Esophagus squamous epithelium (tissue), 5 donors: Measurements from ENCODE around the gene RARB. TPM values are rescaled to one million over a fixed set of nuclear protein-coding genes. Genes with fewer than 3 reads are reported as not detected.
A peak's percentile ranks its signal among the peaks of the same experiment; 100 is the strongest.

Experiments
- DNase-seq: peaks from one replicate; lab custom pipeline; 2025; lab: John Stamatoyannopoulos, UW
- H3K27ac ChIP-seq, 4 donors: fragments of 200-600 bp; sonication (generic); one replicate each; pipeline ENCODE4 v1.5.1; 2016 to 2019; ENCODE audit warnings: mild to moderate bottlenecking in 1 of 4
- H3K27me3 ChIP-seq, 4 donors: fragments of 200-600 bp; sonication (generic); 1 replicate in 3 of 4; 2 replicates in 1 of 4; pipeline versions ENCODE4 v1.5.1 to v1.6.0; 2017 to 2021; ENCODE audit warnings: antibody characterized with exemption in 1 of 4
- H3K36me3 ChIP-seq, 3 donors: fragments of 200-600 bp; sonication (generic); one replicate each; pipeline ENCODE4 v1.5.1; 2016 to 2019
- H3K4me1 ChIP-seq, 3 donors: fragments of 200-600 bp; sonication (generic); one replicate each; pipeline ENCODE4 v1.5.1; 2017 to 2019
- H3K4me3 ChIP-seq, 4 donors: fragments of 200-600 bp; sonication (generic); 1 replicate in 3 of 4; 2 replicates in 1 of 4; pipeline ENCODE4 v1.5.1; 2016 to 2019; ENCODE audit warnings: mild to moderate bottlenecking in 2 of 4, moderate library complexity in 1 of 4
- H3K9me3 ChIP-seq, 3 donors: fragments of 200-600 bp; sonication (generic); one replicate each; pipeline ENCODE4 v1.5.1; 2016 to 2019
- POLR2A ChIP-seq, 4 donors: fragments of 450-650 bp; IDR thresholded peaks; one replicate each; pipeline ENCODE4 v1.6.1; 2017; ENCODE audit warnings: antibody characterized with exemption in 4 of 4, mild to moderate bottlenecking in 4 of 4, moderate library complexity in 3 of 4
- WGBS, 2 donors: methylation state at CpG; one replicate each; pipeline ENCODE4 v1.1.5; 2018; 5-methylcytosine and 5-hydroxymethylcytosine counted together
- intact Hi-C: fragments of 100-400 bp; cut with DNase I; formaldehyde crosslinking; loops from one replicate; pipeline ENCODE4 v1.15.0; 2022
- total RNA-seq, 4 donors: library from RNA; depleted of rRNA; stranded (reverse); fragments of >200 nt; gene quantifications; one replicate each; pipeline ENCODE4 v1.1.0, GENCODE V29; 2016
- TF ChIP-seq, protein P1 (sequence below), 6 experiments: fragments of 450-650 bp in 4 of 6; fragments of 200-600 bp in 2 of 6; sonication (generic) in 2 of 6; IDR thresholded peaks; one replicate each; pipeline ENCODE4 v1.5.1; 2016 to 2019; ENCODE audit warnings: antibody characterized with exemption in 6 of 6, mild to moderate bottlenecking in 4 of 6, moderate library complexity in 4 of 6
- donor health status: DM: yes; HTN: yes; CAD: no.

Gene RARB
- total RNA-seq, 4 donors from 2014 or later = 1.9 to 9.0 (median 3.5) TPM

DNA sequence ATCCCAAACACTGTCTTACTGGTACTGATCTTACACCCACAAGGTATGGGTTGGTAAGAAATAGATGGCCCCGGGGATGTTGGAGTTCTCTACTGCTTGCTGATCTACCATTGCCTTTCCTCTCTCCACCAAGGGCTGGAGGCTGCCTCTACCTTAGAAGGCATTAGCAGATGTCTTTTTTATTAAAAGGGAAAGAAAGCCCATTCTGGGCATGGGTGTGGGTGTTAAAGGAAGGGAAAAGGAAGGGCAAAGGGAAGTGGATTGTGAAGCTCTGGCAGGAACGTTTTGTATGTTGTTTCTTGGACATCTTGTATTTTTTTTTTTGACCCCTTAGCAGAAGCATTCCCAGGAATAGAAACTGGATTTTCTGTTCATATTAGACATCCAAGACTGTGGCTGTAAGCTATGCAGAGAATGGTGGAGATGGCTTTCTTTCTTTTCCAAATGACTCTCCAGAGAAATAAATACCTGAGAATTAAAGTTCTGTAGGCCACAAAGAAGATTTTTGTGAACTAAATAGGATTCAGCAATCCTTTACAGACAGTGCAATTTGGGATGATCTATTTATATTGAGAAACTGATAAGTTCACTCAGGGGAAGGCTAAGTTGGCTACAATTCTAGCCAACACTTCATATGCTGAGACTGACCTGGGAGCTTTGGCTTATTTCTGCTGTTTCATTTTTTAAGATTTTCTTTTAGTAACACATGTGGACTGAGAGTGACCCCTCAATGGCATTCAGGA lies 127.8 kb downstream of the RARB start:
- WGBS, 2 donors = 56 to 65% methylated on average over 2 of the region's 2 CpGs
- intact Hi-C loops = no loop called here
- Histone ChIP-seq H3K36me3 (no peaks in the 10 kb centered on the region), H3K9me3 (no peaks in the 10 kb centered on the region), H3K27me3 (no peaks in the 10 kb centered on the region), H3K4me3 (no peak overlapping the region), H3K4me1 (peaks cover 0 to 34% (median 19%) of the 10 kb centered on the region in 3 donors), H3K27ac (peak overlapping the region in 3 of 4 donors; percentile 12 to 36 (median 26))
- TF ChIP-seq, protein P1, sequence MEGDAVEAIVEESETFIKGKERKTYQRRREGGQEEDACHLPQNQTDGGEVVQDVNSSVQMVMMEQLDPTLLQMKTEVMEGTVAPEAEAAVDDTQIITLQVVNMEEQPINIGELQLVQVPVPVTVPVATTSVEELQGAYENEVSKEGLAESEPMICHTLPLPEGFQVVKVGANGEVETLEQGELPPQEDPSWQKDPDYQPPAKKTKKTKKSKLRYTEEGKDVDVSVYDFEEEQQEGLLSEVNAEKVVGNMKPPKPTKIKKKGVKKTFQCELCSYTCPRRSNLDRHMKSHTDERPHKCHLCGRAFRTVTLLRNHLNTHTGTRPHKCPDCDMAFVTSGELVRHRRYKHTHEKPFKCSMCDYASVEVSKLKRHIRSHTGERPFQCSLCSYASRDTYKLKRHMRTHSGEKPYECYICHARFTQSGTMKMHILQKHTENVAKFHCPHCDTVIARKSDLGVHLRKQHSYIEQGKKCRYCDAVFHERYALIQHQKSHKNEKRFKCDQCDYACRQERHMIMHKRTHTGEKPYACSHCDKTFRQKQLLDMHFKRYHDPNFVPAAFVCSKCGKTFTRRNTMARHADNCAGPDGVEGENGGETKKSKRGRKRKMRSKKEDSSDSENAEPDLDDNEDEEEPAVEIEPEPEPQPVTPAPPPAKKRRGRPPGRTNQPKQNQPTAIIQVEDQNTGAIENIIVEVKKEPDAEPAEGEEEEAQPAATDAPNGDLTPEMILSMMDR (IDR thresholded peaks at IDR 0.05) = no peak
- TF ChIP-seq POLR2A (IDR thresholded peaks at IDR 0.05) = no peak
- no peak for DNase-seq

DNA sequence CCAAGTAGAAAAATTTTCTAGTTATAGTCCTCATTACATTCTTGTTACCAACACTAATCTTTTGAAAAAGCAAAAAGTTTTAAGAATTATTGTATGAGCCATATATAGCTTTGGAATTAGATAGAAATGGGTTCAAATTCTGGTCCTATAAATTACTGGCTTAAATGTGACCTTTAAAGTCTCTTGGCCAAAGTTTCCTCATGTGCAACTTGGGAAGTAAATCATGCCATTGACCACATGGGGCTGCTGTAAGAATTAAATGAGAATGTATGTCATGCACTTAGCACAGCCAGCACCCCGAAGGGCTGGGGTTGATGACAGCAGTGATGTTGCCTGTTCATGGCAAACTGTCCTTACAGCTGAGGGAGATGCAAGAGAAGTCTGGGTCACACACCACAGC lies 128.4 kb downstream of the RARB start:
- WGBS, 2 donors = 58 to 64% methylated on average over 1 of the region's 1 CpG
- peak overlapping the region in 1 of 4 donors; percentile 36 for H3K27ac ChIP-seq
- H3K4me3 ChIP-seq = no peak overlapping the region
- no peaks in the 10 kb centered on the region for H3K36me3 ChIP-seq
- DNase-seq = no peak
- no peak for TF ChIP-seq POLR2A (IDR thresholded peaks at IDR 0.05)
- intact Hi-C loops = no loop called here
- H3K4me1 ChIP-seq = peaks cover 0 to 34% (median 19%) of the 10 kb centered on the region in 3 donors
- no peaks in the 10 kb centered on the region for H3K27me3 ChIP-seq
- no peaks in the 10 kb centered on the region for H3K9me3 ChIP-seq

DNA sequence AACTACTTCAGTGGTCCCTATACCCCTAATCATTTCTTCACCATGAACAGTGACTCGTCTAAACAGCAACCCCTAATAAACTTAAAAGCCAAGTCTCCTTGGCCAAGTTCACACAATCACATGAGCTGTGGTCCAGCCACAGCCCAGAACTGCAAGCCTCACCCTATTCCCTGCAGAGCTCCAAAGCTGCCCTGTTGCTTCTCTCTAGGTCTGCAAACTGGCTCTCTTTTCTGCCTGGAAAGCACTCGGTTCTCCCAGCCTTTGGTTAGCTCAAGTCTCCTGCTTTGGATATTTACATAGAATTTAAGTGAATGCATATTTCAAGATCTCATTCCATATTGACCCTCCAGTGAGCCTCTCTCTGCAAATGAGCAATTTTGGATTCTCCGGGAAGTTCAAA lies 129.6 kb downstream of the RARB start:
- WGBS, 2 donors = 75 to 86% methylated on average over 3 of the region's 3 CpGs
- Histone ChIP-seq H3K36me3 (no peaks in the 10 kb centered on the region), H3K4me1 (peaks cover 0 to 34% (median 19%) of the 10 kb centered on the region in 3 donors), H3K27me3 (no peaks in the 10 kb centered on the region), H3K27ac (peak overlapping the region in 2 of 4 donors; percentile 21 to 44), H3K9me3 (no peaks in the 10 kb centered on the region), H3K4me3 (no peak overlapping the region)
- DNase-seq = no peak
- intact Hi-C loops = no loop called here
- TF ChIP-seq POLR2A (IDR thresholded peaks at IDR 0.05) = no peak
- TF ChIP-seq, protein P1 (IDR thresholded peaks at IDR 0.05) = no peak

DNA sequence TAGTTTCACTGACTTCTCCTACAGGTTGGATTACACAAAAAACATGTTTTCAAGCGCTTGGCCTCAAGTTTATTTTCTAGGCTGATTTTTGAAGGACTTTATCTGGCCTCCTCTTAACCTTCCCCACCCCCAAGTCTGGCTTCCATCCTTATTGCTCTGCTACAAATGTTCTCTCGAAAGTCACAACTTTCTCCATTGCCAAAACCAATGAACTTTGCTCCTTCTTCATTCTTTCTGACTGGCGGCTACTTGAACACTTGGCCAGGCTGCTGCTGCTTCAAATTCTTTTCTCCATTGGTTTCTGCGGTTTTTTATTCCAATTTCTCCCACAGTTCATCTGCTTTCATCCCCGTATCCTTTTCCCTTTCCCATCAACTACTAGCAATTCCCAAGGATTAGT lies 130.1 kb downstream of the RARB start:
- DNase-seq = no peak
- H3K4me3 ChIP-seq = no peak overlapping the region
- H3K36me3 ChIP-seq = no peaks in the 10 kb centered on the region
- H3K27ac ChIP-seq = peak overlapping the region in 2 of 4 donors; percentile 21 to 44
- intact Hi-C loops = no loop called here
- TF ChIP-seq, protein P1 (IDR thresholded peaks at IDR 0.05) = no peak
- no peak for TF ChIP-seq POLR2A (IDR thresholded peaks at IDR 0.05)
- H3K27me3 ChIP-seq = no peaks in the 10 kb centered on the region
- no peaks in the 10 kb centered on the region for H3K9me3 ChIP-seq
- H3K4me1 ChIP-seq = peaks cover 0 to 34% (median 19%) of the 10 kb centered on the region in 3 donors
- WGBS, 2 donors = 75 to 76% methylated on average over 5 of the region's 5 CpGs

GRCh38 chr3:25558796-25559195 lies 130.7 kb downstream of the RARB start:
- no peak overlapping the region for H3K4me3 ChIP-seq
- no peaks in the 10 kb centered on the region for H3K36me3 ChIP-seq
- H3K9me3 ChIP-seq = no peaks in the 10 kb centered on the region
- intact Hi-C loops = no loop called here
- 67 to 79% methylated on average over 6 of the region's 6 CpGs for WGBS, 2 donors
- no peaks in the 10 kb centered on the region for H3K27me3 ChIP-seq
- peaks cover 0 to 34% (median 19%) of the 10 kb centered on the region in 3 donors for H3K4me1 ChIP-seq
- H3K27ac ChIP-seq = peak overlapping the region in 3 of 4 donors; percentile 21 to 54 (median 44)
- TF ChIP-seq POLR2A (IDR thresholded peaks at IDR 0.05) = no peak
- TF ChIP-seq, protein P1 (IDR thresholded peaks at IDR 0.05) = no peak
- DNase-seq = no peak
